Stimulated activated naive B cell treated with anti-CD40 and anti-IgM and Interleukin-4, amounts not matched to agents 10 μg/mL and 1 μg/mL and 100 μg/mL, for 72 hours (primary cell): ENCODE measurements around the gene SIK1.
A peak's percentile ranks its signal among the peaks of the same experiment; 100 is the strongest.

ENCODE experiments used
- ATAC-seq, 2 donors: fragments of 150-1000 bp; cut with Tn5 transposase; replicated peaks; 2 replicates each; pipeline ENCODE4 v1.10.0; 2021; ENCODE audit warnings: moderate library complexity in 1 of 2
- DNase-seq: peaks from one replicate; pipeline ENCODE4 v3.0.0; 2021
- H3K27ac Mint-ChIP-seq: one replicate; pipeline ENCODE4 v1.8.0; 2022; ENCODE audit warnings: mild to moderate bottlenecking, mixed read lengths
- H3K27me3 Mint-ChIP-seq, 2 donors: one replicate each; pipeline ENCODE4 v1.8.0; 2022; ENCODE audit warnings: mixed read lengths in 2 of 2
- H3K36me3 Mint-ChIP-seq, 2 donors: one replicate each; pipeline ENCODE4 v1.8.0; 2022; ENCODE audit warnings: mixed read lengths in 2 of 2, mild to moderate bottlenecking in 1 of 2
- H3K4me1 Mint-ChIP-seq, 2 donors: one replicate each; pipeline ENCODE4 v1.8.0; 2022; ENCODE audit warnings: mixed read lengths in 2 of 2, mild to moderate bottlenecking in 1 of 2
- H3K4me3 Mint-ChIP-seq, 2 donors: one replicate each; pipeline ENCODE4 v1.8.0; 2022; ENCODE audit warnings: mild to moderate bottlenecking in 2 of 2, mixed read lengths in 2 of 2, moderate library complexity in 1 of 2
- H3K9me3 Mint-ChIP-seq, 2 donors: one replicate each; pipeline ENCODE4 v1.8.0; 2022; ENCODE audit warnings: mixed read lengths in 2 of 2, mild to moderate bottlenecking in 1 of 2

The SIK1 gene

GRCh38 chr21:43370091-43370658 is 56.8 kb downstream of the SIK1 start:
- no peak for DNase-seq
- no peak overlapping the region for H3K4me3 Mint-ChIP-seq
- peaks cover 24 to 48% of the 10 kb centered on the region in 2 donors for H3K4me1 Mint-ChIP-seq
- H3K36me3 Mint-ChIP-seq = no peaks in the 10 kb centered on the region
- ATAC-seq = peak in 1 of 2 donors; percentile 35
- no peaks in the 10 kb centered on the region for H3K27me3 Mint-ChIP-seq
- peak overlapping the region; percentile 56 for H3K27ac Mint-ChIP-seq
- no peaks in the 10 kb centered on the region for H3K9me3 Mint-ChIP-seq

GRCh38 chr21:43369596-43370090 is 57.3 kb downstream of the SIK1 start:
- DNase-seq = no peak
- H3K36me3 Mint-ChIP-seq = no peaks in the 10 kb centered on the region
- ATAC-seq = no peak
- no peak overlapping the region for H3K4me3 Mint-ChIP-seq
- H3K4me1 Mint-ChIP-seq = peaks cover 24 to 43% of the 10 kb centered on the region in 2 donors
- H3K9me3 Mint-ChIP-seq = no peaks in the 10 kb centered on the region
- H3K27ac Mint-ChIP-seq = peak overlapping the region; percentile 56
- no peaks in the 10 kb centered on the region for H3K27me3 Mint-ChIP-seq

DNA sequence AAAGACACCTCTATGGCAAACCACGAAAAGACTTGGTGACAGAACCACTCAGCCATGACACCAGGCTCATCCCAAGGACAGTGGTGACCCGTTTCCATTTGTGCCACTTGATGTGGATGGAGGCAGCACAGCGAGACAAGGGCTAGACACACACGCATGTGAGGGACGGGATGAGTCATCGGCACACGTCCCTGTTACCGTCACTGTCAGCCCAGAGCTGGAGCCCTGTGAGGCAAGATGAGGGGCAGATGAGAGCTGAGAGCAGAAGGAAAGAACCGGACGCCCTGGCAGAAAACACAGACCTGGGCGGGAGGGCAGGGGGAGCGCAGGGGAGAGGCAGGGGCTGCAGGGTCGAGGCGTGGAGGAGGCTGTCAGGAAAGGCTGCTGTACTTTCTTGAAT is 57.8 kb downstream of the SIK1 start:
- Mint-ChIP-seq H3K27ac (no peak overlapping the region), H3K9me3 (no peaks in the 10 kb centered on the region), H3K36me3 (no peaks in the 10 kb centered on the region), H3K27me3 (no peaks in the 10 kb centered on the region), H3K4me3 (no peak overlapping the region), H3K4me1 (peaks cover 24 to 41% of the 10 kb centered on the region in 2 donors)
- ATAC-seq (peak; percentile 60 to 80), DNase-seq (peak; percentile 34)

DNA sequence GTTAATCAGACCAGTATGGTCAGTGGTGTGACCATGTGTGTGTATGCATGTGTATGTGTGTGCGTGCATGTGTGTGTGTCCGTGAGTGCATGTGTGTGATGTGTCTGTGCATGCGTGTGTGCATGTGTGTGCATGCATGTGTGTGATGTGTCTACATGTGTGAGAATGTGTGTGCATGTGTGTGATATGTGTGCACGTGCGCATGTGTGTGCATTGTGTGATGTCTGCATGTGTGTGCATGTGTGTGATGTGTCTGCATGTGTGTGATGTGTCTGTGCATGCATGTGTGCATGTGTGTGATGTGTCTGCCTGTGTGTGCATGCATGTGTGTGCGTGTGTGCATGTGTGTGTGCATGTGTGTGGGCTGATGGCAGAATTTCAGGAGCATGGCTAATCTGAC is 58.2 kb downstream of the SIK1 start:
- Mint-ChIP-seq H3K4me3 (no peak overlapping the region), H3K27ac (no peak overlapping the region), H3K9me3 (no peaks in the 10 kb centered on the region), H3K36me3 (no peaks in the 10 kb centered on the region), H3K27me3 (no peaks in the 10 kb centered on the region), H3K4me1 (peaks cover 24 to 41% of the 10 kb centered on the region in 2 donors)
- DNase-seq (no peak), ATAC-seq (no peak)

GRCh38 chr21:43367859-43368258 is 59.1 kb downstream of the SIK1 start:
- Mint-ChIP-seq H3K27ac (no peak overlapping the region), H3K27me3 (no peaks in the 10 kb centered on the region), H3K4me3 (no peak overlapping the region), H3K36me3 (no peaks in the 10 kb centered on the region), H3K4me1 (peaks cover 31 to 47% of the 10 kb centered on the region in 2 donors), H3K9me3 (no peaks in the 10 kb centered on the region)
- ATAC-seq (no peak), DNase-seq (no peak)

DNA sequence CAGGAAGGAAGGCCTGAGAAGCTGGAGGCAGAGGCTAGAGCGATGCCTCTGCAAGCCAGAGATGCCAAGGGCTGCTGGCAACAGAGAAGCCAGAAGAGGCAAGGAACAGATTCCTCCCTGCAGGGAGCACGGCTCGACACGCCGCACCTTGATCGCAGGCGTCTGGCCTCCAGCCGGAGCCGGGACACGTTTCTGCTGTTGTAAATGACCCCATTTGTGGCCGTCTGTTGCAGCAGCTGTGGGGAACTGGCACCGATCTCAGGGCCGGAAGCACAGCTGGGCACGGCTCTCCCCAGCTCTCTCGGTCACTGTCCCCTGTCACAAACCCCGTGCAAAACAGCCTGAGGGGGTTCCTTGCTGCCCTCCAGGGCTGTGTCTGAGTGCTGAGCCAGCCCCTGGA is 59.6 kb downstream of the SIK1 start:
- Mint-ChIP-seq H3K9me3 (no peaks in the 10 kb centered on the region), H3K4me1 (peaks cover 34 to 48% of the 10 kb centered on the region in 2 donors), H3K36me3 (no peaks in the 10 kb centered on the region), H3K4me3 (no peak overlapping the region), H3K27ac (no peak overlapping the region), H3K27me3 (no peaks in the 10 kb centered on the region)
- DNase-seq (no peak), ATAC-seq (no peak)

GRCh38 chr21:43366656-43367055 is 60.3 kb downstream of the SIK1 start:
- Mint-ChIP-seq H3K27ac (no peak overlapping the region), H3K36me3 (no peaks in the 10 kb centered on the region), H3K27me3 (no peaks in the 10 kb centered on the region), H3K4me1 (peaks cover 40 to 53% of the 10 kb centered on the region in 2 donors), H3K9me3 (no peaks in the 10 kb centered on the region), H3K4me3 (no peak overlapping the region)
- ATAC-seq = no peak
- DNase-seq = no peak

GRCh38 chr21:43365611-43366426 is 61.1 kb downstream of the SIK1 start:
- Mint-ChIP-seq H3K9me3 (no peaks in the 10 kb centered on the region), H3K27me3 (no peaks in the 10 kb centered on the region), H3K36me3 (no peaks in the 10 kb centered on the region), H3K4me1 (peaks cover 43 to 53% of the 10 kb centered on the region in 2 donors), H3K27ac (no peak overlapping the region), H3K4me3 (no peak overlapping the region)
- ATAC-seq (no peak), DNase-seq (no peak)

- Mint-ChIP-seq H3K27ac (peak overlapping the region; percentile 60), H3K4me3 (no peak overlapping the region), H3K9me3 (no peaks in the 10 kb centered on the region), H3K4me1 (peaks cover 41 to 51% of the 10 kb centered on the region in 2 donors), H3K36me3 (no peaks in the 10 kb centered on the region), H3K27me3 (no peaks in the 10 kb centered on the region)
- ATAC-seq = no peak
- DNase-seq = no peak
Observed at GRCh38 chr21:43364851-43365424, 62.0 kb downstream of the SIK1 start.
